Skeletal muscle cell (primary cell): ENCODE data around the gene SSUH2.
A peak's percentile ranks its signal among the peaks of the same experiment; 100 is the strongest.
"Not testable (repeated sequence)": the region's sequence is repeated elsewhere in the genome, so short reads cannot be mapped to it uniquely, and the experiment has no call there.

Experiments
- DNase-seq: peaks from one replicate; pipeline ENCODE4 v3.0.0-alpha.2; 2010; ENCODE audit warnings: low read depth
- H3K4me3 ChIP-seq: 2 replicates; pipeline ENCODE4 v1.5.1; 2011; ENCODE audit warnings: low read depth, mild to moderate bottlenecking, control low read depth, low read length, moderate library complexity

SSUH2 gene

DNA sequence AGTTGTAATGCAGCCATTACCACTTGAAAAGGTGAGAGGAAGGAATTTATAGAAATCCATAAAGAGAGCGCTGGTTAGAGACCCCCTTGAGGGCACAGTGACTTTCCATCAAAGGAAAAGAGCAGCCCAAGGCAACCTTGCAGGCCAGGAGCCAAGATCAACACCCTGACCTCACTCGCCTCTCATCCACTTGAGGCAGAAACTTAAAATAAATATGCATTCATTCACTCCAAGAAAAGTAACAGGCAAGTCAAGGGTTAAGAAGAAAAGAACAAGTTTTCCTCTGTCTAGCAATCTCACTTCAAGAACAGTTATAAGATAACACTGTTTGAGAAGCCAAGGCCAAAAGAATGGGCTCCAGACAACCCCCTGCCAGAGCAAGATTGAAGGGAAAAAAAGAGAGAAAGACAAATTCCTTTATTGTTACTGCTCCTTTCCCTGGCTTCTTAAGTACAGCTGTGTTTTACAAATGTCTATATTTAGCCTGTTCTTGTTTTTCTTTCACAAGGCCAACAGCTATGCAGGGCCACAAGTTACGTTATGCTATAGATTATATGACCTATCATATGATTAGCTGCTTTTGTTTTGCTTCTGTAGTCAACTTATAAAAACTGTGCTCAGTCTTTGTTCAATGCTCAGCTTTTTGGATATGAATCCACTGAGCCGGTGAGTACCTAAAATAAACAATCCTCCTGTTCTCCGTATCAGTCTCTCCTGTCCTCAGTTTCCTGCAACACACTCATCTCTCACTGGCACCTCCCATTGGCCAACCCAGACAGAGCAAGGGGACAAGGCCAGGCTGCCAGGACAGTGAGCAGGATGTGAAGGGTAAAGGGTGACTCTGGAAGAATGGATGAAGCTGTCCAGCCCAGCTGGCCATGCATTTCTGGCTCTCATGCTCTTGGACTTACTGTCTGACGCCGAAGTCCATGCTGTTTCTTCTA, 15.8 kb upstream of the SSUH2 start:
- no peak overlapping the region for H3K4me3 ChIP-seq
- no peak for DNase-seq

DNA sequence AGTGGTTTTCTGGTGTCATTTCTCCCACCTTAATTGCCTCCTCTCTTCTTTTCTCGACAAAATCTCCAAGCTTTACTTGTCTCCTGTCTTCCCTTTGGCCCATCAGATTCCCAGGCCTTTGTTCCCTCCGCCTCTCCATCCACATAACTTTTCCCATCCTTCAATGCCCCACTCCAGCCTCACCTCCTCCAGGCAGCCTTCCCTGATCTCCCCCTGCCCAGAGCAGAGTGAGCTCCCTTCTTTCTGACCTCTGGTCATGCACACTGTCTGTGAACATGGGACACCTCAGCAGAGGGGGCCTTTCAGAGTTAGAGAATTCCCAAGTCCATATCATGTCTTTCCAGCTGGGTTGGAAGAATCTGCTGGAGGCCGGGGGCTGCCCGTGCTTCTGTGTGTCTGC, 14.6 kb upstream of the SSUH2 start:
- H3K4me3 ChIP-seq, result no peak overlapping the region
- no peak for DNase-seq

DNA sequence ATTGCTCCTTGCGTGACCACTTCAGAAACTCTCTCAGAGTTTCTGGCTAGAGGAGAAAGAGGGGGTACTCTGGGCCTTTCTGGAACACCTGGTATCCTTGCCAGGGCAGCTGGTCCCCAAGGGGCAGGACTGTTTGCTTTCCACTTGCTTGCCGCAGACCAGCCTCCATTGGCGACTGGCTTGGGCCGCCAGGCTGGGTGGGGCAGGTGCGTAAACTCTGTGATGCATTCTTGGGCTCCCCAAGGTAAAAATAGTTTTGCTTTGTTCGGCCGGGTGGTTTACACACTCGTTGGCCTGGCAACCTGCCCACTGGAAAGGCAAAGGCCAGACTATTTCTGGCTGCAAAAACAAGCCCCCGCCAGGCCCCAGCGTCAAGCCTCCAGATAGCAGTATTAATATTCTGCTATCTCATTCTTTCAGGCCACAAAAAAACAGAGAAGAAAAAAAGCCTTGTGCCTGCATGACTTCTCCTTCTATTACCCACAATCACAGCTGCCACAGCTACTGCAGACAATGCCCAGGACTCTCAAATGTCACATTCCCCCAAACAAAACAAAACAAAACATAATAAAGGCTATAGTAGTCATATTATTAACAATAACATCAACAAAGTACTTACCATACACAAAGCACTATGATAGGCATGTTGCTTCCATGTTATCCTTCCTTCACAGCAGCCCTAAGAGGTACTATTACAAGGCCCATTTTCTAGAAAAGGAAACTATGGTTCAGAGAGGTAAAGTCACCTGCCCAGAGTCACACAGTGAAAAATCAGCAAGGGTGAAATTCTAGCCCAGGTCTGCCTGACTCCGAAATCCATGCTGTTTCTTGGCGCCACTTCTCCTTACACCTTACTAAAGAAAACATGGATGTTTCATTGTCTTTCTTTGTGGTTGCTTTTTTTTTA, 14.0 kb upstream of the SSUH2 start:
- H3K4me3 ChIP-seq, result no peak overlapping the region
- peak; percentile 62 for DNase-seq

DNA sequence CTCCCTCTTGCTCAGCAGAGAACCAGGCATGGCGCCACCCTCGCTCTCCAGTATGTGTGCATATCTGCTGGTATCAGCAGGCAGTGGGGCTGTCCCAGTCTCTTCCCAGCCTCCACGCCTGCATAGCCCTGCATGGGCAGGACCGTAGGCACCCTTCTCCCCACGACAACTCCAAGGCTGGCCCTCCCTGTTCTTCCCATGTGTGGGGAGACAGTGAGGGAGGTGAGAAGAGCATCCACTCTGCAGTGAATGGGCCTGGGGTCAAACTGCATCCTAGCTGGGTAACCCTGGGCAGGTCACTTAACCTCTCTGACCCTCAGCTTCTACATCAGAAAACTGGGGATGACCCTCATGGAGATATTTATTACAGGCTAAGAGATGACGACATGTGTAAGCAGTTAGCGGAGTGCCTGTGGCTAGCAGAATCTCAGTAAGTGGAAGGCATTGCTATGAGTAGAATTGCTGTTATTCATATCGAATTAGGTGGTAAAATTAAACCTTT, 13.3 kb upstream of the SSUH2 start:
- no peak for DNase-seq

DNA sequence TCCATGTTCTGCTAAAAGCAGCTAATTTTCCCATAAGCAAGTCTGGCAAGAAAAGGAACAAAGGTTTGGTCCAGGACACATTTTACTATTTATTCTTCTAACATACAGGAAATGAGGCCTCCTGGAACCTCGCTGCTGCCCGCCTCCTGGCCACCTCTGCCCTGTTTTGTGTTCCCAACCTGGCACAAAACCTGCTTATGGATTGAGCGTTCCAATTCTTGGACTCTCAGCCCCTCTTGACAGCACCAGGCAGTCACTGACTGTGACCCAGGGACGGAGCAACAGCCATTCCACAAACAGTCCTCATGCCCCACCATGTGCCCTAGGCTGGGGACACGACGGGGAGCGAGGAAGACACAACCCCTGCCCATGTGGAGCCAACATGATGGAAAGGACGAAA, 11.6 kb upstream of the SSUH2 start:
- DNase-seq, result no peak
- H3K4me3 ChIP-seq, result no peak overlapping the region

More for the DNA sequence above, 13.3 kb upstream of the SSUH2 start:
- H3K4me3 ChIP-seq, result no peak overlapping the region

DNA sequence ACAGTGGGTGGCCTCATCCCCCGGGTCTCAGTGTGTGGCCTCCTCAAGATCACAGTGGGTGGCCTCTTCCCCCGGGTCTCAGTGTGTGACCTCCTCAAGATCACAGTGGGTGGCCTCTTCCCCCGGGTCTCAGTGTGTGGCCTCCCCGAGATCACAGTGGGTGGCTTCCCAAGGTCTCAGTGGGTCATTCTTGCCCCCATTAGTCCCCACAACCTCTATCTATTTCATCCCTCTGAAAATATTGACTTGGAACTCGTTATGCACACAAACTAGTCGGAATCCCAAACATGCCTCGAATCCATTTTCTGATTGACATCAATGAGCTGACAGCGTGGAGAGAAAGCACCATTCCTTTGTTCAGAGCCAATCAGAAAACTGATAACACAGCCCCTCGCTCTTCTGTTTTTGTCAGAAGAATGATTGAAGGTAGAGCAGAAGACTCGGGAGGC, 10.8 kb upstream of the SSUH2 start:
- H3K4me3 ChIP-seq, result no peak overlapping the region
- DNase-seq, result no peak

DNA sequence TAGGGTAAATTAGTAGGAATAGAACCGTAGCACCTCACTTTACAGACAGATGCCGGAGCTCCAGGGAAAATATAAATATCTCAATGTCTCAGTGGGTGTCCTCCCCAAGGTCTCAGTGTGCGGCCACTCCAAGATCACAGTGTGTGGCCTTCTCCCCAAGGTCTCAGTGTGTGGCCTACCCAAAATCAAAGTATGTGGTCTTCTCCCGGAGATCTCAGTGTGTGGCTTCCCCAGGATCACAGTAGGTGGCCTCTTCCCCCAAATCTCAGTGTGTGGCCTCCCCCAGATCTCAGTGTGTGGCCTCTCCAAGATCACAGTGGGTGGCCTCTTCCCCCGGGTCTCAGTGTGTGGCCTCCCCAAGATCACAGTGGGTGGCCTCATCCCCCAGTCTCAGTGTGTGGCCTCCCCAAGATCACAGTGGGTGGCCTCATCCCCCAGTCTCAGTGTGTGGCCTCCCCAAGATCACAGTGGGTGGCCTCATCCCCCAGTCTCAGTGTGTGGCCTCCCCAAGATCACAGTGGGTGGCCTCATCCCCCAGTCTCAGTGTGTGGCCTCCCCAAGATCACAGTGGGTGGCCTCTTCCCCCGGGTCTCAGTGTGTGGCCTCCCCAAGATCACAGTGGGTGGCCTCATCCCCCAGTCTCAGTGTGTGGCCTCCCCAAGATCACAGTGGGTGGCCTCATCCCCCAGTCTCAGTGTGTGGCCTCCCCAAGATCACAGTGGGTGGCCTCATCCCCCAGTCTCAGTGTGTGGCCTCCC, 10.2 kb upstream of the SSUH2 start:
- not testable (repeated sequence) for H3K4me3 ChIP-seq, DNase-seq

DNA sequence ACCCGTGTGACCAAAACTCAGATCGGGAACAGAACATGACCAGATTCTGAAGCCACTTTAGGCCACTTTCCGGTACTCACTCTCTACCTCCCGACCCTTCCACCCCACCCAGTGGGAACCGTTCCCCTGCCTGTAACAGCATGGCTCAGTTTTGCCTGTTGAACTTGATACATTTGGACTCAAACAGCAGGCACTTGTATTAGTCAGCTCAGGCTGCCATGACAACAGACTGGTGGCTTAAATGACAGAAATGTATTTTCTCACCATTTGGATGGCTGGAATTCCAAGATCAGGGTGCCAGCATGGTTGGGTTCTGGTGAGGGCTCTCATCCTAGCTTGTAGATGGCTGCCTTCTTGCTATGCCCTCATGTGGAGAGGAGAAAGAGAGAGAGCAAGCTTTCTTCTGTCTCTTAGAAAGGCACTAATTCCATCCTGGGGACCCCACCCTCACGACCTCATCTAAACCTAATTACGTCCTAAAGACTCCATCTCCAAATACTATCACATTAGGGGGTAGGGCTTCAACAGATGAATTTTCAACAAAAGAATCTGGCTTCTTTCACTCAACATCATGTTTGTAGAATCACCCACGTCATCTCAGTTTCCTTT, 9.3 kb upstream of the SSUH2 start:
- DNase-seq, result no peak
- H3K4me3 ChIP-seq, result no peak overlapping the region

DNA sequence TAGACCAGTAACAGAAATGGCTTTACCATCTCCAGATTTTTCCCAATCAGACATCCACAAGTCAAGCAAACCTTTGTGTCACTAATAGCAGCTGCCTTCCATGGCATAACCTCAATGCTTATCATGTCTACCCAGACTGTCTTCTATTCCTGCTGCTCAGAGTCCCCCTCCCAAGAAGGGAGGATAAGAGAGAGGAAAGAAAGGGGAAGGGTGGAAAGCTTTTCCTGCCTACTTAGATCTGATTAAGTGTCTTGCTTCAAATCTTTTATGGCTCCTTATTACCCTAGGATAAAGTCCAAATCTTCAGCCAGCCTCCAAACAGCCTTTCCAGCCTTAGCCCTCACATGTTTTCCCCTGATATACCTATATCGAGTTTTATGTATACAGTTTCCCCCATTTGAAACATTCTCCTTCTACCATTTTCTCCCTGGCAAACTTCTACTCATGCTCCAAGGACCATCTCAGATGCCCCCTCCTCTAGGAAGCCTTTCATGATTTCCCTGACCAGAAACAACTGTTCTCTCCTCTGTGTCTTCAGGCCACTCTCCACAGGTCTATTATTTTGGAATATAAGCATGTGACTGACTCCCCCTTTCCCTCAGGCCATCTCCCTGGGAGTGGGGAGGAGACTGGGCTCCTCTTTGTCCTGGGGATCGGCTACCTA, 7.9 kb upstream of the SSUH2 start:
- H3K4me3 ChIP-seq, result no peak overlapping the region
- no peak for DNase-seq

DNA sequence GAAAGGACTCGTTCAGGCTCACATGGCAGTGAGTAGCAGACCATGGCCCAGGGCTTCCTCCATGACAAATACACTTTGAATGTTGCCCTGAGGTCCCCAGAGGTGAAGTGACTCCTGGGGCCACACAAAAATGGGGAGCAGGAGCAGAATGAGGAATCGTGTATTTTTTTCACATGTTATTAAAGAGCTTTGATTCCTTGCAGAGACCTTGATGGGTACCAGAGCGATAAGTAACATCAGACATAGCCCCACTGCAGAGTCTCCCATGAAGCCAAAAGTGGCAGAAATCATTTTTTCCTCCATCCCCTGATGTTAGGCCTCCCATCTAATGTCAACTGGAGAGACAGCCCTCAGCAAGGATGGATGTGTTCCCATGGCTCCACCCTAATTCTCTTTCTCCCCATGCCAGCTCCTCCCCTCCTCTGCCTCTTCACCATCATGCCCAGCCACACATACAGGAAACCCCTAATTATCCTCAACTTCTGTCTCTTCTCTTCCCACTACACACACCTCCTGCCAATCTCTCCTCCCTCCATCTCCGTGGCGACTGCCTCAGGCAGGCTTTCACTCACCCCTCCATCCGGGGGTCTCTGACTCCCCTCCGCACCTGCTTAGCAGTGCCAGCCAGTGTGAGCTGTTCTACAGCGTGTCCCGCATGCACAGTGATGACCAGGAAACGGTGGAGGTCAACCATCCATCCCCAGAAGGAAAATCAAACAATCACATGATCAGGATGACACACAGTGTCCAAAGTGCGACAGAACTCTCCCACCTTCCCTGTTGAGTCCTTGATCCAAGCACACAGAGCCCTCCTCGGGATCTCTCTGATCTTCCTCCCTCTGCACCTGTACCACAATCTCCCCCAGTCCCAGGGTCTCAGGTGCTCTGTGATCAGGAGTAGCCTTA, 7.1 kb upstream of the SSUH2 start:
- no peak for DNase-seq
- H3K4me3 ChIP-seq, result no peak overlapping the region

DNA sequence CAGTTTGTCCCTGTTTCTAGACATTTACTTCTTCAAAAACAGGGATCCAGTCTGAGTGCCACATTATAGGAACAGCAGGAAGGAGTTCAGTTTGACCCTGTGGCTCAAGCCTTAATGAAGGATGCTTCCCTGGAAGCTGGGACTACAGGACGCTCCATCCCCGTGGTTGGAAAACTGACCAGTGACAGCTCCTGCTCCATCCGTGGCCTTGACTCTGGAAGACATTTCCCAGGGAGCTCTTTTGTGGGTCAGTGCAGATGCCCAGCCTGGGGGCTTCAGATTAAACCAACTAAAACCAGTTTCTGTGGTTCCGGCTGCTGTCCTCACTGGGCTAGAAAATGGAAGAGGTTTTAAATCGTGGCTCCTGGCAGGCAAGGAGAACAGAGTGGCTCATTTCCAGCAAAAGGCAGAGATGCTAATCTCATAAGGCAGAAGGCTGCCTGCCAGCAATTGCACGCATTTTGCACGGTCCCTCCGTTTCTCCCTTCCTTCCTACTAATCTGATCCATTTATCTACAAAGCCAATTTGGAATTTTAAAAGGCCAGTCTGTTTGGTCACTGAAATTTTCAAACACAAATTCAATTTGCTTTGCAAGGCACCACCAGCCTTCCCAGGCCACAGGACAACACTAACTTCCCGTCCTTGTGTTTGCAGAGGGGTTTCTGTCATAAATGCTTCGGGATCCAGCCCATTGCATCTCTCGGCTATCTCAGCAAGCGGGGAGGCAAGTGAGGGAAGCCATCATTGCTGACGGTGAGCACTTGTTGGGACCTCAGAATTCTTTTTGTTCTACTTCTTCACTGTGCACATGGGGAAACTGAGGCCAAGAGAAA, 6.2 kb upstream of the SSUH2 start:
- H3K4me3 ChIP-seq, result no peak overlapping the region
- DNase-seq, result no peak

DNA sequence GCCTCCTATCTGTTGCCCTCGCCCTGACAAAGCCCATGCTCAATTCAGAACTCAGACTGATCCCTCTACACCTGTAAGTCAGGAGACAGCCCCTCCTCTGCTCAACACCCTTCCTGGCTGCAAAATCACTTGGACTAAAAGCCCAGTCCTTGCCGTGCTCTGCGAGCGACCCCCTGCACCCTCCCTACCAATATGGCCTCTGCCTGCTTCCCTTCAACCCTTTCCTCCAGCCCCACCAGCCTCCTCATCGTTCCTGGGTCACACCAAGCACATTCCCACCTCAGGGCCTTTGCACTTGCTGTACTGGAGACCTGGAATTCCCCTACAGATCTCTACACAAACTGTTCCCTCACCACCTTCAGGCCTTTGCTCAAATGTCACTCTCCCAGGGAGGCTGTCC, 5.2 kb upstream of the SSUH2 start:
- no peak for DNase-seq
- H3K4me3 ChIP-seq, result no peak overlapping the region

DNA sequence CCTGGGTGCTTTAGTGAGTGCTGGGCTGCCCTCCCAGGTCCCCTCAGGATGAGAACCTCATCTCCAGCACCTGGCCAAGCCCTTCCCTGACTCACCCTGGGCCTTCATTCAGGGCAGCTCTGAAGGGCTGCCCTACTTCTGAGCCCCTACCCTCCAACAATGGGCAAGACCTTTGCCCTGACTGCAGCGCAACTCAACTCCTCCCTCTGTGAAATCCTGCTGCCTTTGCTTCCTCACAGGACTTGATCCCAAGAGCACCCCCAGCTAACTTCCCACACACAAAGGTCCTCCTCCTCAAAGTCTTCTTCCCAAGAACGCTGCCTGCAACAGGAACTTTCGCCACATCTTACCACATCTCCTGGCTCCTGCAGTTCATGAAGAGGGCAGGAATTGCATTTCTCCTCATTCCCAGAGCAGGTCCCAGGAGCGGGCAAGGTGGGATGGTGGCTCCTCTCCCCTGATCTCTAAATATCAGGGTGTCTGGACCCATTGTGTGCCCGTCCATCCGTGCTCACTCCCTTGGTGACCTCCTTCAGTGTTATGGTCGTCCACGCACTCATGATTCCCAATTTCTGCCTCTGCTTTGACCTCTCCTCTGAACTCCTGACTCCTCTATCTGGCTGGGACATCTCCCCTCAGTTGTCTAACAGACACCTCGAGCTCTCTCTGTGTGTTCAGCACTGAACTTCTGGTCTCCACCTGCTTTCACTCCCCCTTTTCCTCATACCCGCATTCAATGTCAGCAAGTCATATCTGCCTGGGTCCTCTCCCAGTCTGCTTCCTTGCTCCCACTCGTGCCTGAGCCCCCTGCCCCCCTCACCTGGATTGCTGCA, 4.5 kb upstream of the SSUH2 start:
- H3K4me3 ChIP-seq, result no peak overlapping the region
- no peak for DNase-seq

DNA sequence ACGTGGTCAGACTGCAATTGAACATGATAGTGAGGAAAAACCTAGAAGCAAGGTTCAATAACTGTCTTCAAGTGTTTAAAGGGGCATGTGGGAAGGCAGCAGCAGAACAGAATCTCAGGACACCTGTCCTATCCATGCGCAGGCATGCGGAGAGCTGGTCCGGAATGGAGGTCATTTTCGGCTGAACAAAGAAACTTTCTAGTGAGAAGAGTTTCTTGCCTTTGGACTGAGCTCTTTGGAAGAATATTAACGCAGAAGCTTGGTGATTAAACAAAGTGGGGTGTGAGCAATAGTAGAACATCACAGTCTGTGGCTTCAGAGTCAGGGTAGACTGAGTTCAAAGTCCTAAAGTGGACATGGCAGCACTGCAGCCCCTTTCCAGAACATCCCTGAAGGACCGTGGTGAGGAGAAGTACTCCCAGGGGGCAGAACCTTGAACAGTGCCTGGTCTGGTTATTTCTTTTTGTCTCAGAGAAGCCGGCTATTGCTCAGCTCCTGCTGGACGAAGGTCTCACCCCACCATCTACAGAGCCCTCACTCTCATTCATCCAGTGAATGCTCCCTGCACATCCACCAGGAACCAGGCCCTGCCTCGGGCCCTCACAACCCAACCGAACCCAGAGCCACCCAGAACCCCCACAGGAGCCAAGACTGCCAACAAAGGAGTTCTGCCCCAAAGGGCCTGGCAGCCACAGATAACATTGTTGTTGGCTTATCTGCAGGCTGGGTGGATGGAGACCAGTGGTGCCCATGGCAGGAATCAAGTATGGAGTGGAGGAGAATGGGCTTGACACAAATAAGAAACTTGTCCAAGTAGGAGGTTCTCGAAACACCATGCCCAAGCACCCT, 2.8 kb upstream of the SSUH2 start:
- no peak for DNase-seq
- no peak overlapping the region for H3K4me3 ChIP-seq

DNA sequence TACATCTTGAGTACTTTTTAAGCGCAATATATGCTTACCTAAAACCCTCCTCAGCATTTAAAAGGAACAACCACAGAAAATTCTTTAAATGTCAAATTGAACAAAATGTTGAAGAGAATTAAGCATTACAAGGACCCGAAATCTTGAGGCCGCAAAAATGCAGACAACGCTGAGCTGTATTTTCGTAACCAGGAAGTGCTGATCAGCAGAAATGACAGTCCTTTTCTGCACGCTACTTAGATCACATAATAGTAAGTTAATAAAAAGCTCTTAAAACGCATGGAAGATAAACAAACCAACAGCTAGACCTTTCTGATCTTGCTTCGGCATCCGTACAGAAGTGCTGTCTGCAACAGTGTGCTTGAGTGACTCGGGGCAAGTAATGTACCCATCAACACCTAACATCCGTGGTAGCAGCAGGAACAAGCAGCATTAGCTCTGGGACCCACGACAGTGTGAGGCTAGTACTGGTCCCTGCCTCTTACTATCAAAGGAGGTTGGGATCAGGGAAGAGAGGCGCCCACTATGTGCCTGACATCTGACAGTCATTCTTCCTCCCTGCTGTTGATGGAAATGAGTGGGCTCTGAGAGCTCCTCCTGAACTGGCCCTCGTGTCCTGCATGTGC, 1.8 kb upstream of the SSUH2 start:
- H3K4me3 ChIP-seq, result no peak overlapping the region
- DNase-seq, result no peak
